Retinal pigment epithelial cell (primary cell): ENCODE data around the gene EYS.
A peak's percentile ranks its signal among the peaks of the same experiment; 100 is the strongest.

ENCODE experiments used
- DNase-seq: peaks from one replicate; pipeline ENCODE4 v3.0.0-alpha.2; 2010; ENCODE audit warnings: low read depth
- H3K4me3 ChIP-seq: 2 replicates; pipeline ENCODE4 v1.5.1; 2011; ENCODE audit warnings: mild to moderate bottlenecking, low read length, control low read depth, moderate library complexity
- TF ChIP-seq, protein P1 (sequence below): conservative IDR thresholded peaks from 2 replicates; pipeline ENCODE4 v1.5.1; 2011; ENCODE audit warnings: low read depth, low read length, control low read depth, inconsistent platforms

The EYS gene

DNA sequence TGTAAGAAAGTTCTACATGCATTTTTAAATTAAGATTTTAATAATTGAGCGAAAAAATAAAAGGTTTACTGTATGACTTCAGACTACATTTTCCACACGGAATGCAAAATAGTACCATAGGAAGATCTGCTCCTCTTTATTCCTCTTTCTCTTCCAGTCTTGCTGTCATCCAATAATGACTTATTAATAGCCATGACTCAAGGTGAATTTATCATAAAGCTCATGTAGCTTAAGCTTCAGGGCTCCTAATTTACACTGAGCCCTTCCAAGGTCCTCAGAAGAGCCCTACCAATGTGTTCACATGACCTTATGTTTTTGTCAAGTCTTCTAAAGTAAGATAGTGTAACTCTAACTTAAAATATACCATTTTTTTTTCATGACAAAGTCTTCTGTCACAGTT is 1561.4 kb downstream of the EYS start:
- DNase-seq = no peak
- no peak overlapping the region for H3K4me3 ChIP-seq
- TF ChIP-seq, protein P1, sequence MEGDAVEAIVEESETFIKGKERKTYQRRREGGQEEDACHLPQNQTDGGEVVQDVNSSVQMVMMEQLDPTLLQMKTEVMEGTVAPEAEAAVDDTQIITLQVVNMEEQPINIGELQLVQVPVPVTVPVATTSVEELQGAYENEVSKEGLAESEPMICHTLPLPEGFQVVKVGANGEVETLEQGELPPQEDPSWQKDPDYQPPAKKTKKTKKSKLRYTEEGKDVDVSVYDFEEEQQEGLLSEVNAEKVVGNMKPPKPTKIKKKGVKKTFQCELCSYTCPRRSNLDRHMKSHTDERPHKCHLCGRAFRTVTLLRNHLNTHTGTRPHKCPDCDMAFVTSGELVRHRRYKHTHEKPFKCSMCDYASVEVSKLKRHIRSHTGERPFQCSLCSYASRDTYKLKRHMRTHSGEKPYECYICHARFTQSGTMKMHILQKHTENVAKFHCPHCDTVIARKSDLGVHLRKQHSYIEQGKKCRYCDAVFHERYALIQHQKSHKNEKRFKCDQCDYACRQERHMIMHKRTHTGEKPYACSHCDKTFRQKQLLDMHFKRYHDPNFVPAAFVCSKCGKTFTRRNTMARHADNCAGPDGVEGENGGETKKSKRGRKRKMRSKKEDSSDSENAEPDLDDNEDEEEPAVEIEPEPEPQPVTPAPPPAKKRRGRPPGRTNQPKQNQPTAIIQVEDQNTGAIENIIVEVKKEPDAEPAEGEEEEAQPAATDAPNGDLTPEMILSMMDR = no peak

DNA sequence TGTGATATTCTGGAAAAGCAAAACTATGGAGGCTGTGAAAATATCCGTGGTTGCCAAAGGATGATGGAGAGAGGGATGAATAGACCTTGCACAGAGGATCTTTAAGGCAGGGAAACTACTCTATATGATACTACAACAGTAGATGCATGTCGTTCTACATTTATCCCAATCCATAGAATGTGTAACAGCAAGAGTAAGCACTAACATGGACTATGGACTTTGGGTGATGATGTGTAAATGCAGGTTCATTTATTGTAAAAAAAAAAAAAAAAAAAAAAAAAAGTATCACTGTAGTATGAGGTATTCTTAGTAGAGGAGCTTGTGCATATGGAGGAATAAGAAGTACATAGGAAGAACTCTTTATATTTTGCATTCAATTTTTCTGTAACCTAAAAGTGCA is 1563.9 kb downstream of the EYS start:
- no peak overlapping the region for H3K4me3 ChIP-seq
- no peak for DNase-seq
- TF ChIP-seq, protein P1 = no peak

DNA sequence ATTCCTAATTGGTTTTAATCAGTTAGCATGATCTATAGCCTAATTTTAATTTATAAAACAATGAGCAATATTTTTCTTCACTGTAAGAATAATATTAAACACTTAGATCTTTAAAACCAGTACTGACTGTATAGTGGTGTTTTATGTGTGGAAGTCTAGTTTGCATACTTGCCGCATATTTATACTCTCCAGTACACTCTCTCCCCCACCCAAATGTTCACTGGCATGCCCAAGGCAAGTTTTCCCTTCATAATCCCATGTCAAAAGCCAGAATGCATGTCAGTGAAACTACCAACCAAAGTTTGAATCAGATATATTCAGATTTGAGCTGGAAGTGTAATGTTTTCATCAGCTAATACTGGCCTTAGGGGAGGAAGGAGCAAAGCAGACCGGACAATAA is 1565.3 kb downstream of the EYS start:
- no peak overlapping the region for H3K4me3 ChIP-seq
- TF ChIP-seq, protein P1 = no peak
- no peak for DNase-seq

DNA sequence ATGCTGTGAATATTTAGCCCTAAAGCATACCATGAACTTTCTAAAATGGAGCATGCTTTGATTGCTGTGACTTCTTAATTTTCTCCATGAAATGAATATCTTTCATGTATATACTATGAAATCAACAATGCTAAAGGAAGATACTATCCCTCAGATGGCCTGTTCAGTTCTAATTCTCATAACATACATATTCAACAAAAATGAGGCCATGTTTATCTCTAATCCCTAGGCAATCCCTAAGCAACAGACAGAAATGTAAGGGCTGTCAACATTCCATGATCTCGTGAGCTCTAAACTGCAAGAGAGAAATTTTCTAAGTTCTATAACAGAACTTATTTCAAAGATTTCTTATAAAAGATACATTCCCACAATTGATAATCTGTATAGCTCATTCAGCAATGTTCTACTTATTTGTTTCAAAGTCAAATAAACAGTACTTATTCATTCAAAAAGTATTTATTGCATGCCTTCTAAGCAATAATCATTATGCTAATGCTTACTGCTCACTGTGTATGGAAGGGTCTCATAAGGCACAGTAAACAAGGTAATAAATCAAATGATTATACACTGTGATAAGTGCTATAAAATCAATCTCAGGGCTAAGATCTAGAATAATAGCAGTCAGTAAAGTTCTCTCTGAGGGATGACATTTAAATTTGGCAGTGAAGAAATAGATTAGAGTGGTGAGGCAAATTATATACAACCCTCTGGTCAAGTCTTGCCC is 1578.6 kb downstream of the EYS start:
- no peak overlapping the region for H3K4me3 ChIP-seq
- peak; percentile 3 for DNase-seq

DNA sequence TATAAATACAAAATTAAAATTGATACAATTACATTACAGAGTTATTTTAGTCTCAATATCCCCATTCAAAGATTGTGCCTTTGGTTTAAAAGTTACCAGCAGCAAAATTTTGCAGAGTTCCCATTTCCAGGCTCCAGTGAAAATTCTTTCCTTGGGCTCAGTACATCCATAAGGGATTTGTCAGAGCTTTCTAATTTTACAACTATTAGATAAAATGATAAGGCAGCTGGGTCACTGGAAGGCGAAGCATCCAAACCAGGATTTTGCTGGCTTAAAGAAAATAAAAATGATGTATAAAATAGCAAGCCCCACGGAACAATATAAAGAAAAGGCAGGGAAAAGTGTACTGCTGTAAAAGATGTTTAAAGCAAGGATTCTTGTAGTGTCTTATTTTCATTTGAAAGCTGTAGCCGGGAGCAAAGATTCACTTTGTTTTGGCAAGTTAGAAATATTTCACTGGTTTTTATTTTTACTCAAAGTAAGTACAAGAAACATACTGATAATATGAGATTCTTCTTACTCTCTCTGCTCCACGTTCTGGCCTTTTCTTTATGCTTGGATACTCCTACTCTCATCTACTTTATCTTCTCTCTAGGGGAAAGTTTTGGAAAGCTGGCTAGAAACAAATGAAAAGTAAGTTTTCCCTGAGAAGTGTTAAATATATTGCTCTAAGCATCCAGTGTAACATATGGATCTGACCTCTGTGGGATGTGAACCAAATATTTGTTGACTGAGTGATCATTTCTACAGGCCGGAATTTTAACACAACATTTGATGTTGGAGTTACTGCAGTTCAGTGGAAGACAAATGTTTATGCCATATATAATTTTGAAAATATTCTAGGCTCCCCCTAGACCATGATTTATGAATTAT is 1583.0 kb downstream of the EYS start:
- no peak overlapping the region for H3K4me3 ChIP-seq
- DNase-seq = no peak
- TF ChIP-seq, protein P1 = no peak

More for the DNA sequence above, 1578.6 kb downstream of the EYS start:
- TF ChIP-seq, protein P1 = no peak

DNA sequence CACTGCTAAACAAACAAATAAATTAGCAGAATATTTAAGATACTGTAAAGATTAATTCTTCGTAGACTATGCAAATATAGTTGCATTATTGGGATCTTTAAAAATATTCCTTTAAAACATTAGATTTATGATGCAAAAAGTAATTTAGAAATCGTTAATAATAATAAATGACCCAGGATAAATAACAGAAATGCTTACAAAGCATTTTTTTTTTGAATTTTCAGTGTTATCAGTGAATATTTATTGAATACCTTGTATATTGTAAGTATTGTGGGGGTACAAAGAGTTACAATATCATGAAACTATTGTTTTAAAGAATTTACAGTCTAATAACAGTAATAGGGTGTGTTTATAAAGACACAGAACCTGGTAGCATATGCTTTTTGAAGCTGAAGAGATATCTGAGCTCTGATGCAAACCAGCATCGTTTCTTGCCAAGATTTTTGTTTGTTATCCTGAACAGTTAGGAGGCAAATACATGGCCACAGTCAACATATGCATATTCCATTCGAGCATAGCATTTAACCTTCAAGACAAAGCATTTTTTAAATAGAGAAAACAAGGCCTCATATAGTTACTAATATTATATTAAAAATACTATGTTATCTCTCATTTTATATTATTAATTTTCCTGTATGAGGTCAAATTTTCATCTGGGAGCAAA is 1584.2 kb downstream of the EYS start:
- TF ChIP-seq, protein P1 = no peak
- no peak overlapping the region for H3K4me3 ChIP-seq
- no peak for DNase-seq
